ENCODE data around the gene GPHN. TPM values are rescaled to one million over a fixed set of nuclear protein-coding genes. Genes with fewer than 3 reads are reported as not detected.
A peak's percentile ranks its signal among the peaks of the same experiment; 100 is the strongest.

Gene GPHN
- total RNA-seq, 1 donor from 2014 or later, result 12.4 TPM

- Mint-ChIP-seq H3K4me3 (ENCODE audit: unreplicated experiment) (no peak overlapping the region), H3K36me3 (ENCODE audit: low read depth) (no peaks in the 10 kb centered on the region), H3K27me3 (ENCODE audit: low read depth) (no peaks in the 10 kb centered on the region), H3K4me1 (ENCODE audit: low read depth) (peaks cover 9% of the 10 kb centered on the region), H3K27ac (ENCODE audit: unreplicated experiment) (no peak overlapping the region), H3K9me3 (ENCODE audit: low read depth) (no peaks in the 10 kb centered on the region)
- no peak for DNase-seq (ENCODE audit: low spot score)
- TF ChIP-seq CTCF (IDR thresholded peaks at IDR 0.05), result peak; percentile 82
Observed at GRCh38 chr14:67137744-67138371, 629.9 kb downstream of the GPHN start.

GRCh38 chr14:67140556-67140955, 632.6 kb downstream of the GPHN start:
- Mint-ChIP-seq H3K9me3 (ENCODE audit: low read depth) (no peaks in the 10 kb centered on the region), H3K27me3 (ENCODE audit: low read depth) (no peaks in the 10 kb centered on the region), H3K4me3 (ENCODE audit: unreplicated experiment) (no peak overlapping the region)

GRCh38 chr14:67141146-67141900, 633.4 kb downstream of the GPHN start:
- no peak for DNase-seq (ENCODE audit: low spot score)
- no peaks in the 10 kb centered on the region for H3K36me3 Mint-ChIP-seq (ENCODE audit: low read depth)

More at GRCh38 chr14:67140556-67140955, 632.6 kb downstream of the GPHN start:
- H3K27ac Mint-ChIP-seq (ENCODE audit: unreplicated experiment), result no peak overlapping the region
- no peaks in the 10 kb centered on the region for H3K36me3 Mint-ChIP-seq (ENCODE audit: low read depth)
- no peak for DNase-seq (ENCODE audit: low spot score)
- TF ChIP-seq CTCF (IDR thresholded peaks at IDR 0.05), result no peak
- H3K4me1 Mint-ChIP-seq (ENCODE audit: low read depth), result peaks cover 3% of the 10 kb centered on the region

GRCh38 chr14:67151082-67151666, 643.2 kb downstream of the GPHN start:
- H3K27me3 Mint-ChIP-seq (ENCODE audit: low read depth), result no peaks in the 10 kb centered on the region
- H3K36me3 Mint-ChIP-seq (ENCODE audit: low read depth), result no peaks in the 10 kb centered on the region
- TF ChIP-seq CTCF (IDR thresholded peaks at IDR 0.05), result peak; percentile 58
- H3K9me3 Mint-ChIP-seq (ENCODE audit: low read depth), result no peaks in the 10 kb centered on the region
- H3K4me3 Mint-ChIP-seq (ENCODE audit: unreplicated experiment), result no peak overlapping the region
- no peak for DNase-seq (ENCODE audit: low spot score)
- no peaks in the 10 kb centered on the region for H3K4me1 Mint-ChIP-seq (ENCODE audit: low read depth)
- H3K27ac Mint-ChIP-seq (ENCODE audit: unreplicated experiment), result no peak overlapping the region

More at GRCh38 chr14:67141146-67141900, 633.4 kb downstream of the GPHN start:
- Mint-ChIP-seq H3K27me3 (ENCODE audit: low read depth) (no peaks in the 10 kb centered on the region), H3K27ac (ENCODE audit: unreplicated experiment) (no peak overlapping the region), H3K4me3 (ENCODE audit: unreplicated experiment) (no peak overlapping the region), H3K4me1 (ENCODE audit: low read depth) (no peaks in the 10 kb centered on the region), H3K9me3 (ENCODE audit: low read depth) (no peaks in the 10 kb centered on the region)
- no peak for TF ChIP-seq CTCF (IDR thresholded peaks at IDR 0.05)

GRCh38 chr14:67158566-67158965, 650.6 kb downstream of the GPHN start:
- Mint-ChIP-seq H3K36me3 (ENCODE audit: low read depth) (no peaks in the 10 kb centered on the region), H3K9me3 (ENCODE audit: low read depth) (no peaks in the 10 kb centered on the region), H3K27ac (ENCODE audit: unreplicated experiment) (no peak overlapping the region), H3K4me3 (ENCODE audit: unreplicated experiment) (no peak overlapping the region), H3K27me3 (ENCODE audit: low read depth) (no peaks in the 10 kb centered on the region), H3K4me1 (ENCODE audit: low read depth) (no peaks in the 10 kb centered on the region)
- DNase-seq (ENCODE audit: low spot score), result no peak
- no peak for TF ChIP-seq CTCF (IDR thresholded peaks at IDR 0.05)
